IMR-90 (cell line): Measurements from ENCODE around the gene DYNLRB2. TPM values are rescaled to one million over a fixed set of nuclear protein-coding genes. Genes with fewer than 3 reads are reported as not detected.

Experiments used
- ATAC-seq: fragments of 200-7000 bp; cut with Tn5 transposase; 2 replicates; pipeline ENCODE4 v1.9.1; 2020; ENCODE audit warnings: low read depth, mild to moderate bottlenecking, moderate library complexity
- BruUV-seq: library from RNA; stranded (reverse); fragments of 400-500 nt; replicated peaks from 2 replicates; lab custom pipeline; 2021; lab: Mats Ljungman, UMichigan
- CTCF ChIA-PET: fragments of 300-600 bp; formaldehyde crosslinking; extraction: SDS; loops from one replicate; lab custom pipeline; 2021; ENCODE audit warnings: antibody characterized with exemption; lab: Yijun Ruan, JAX
- POLR2A ChIA-PET: fragments of 300-600 bp; sonication (Branson Sonifier 250); formaldehyde crosslinking; loops from one replicate; lab custom pipeline; 2022; ENCODE audit warnings: antibody characterized with exemption; ENCODE audit not compliant: unreplicated experiment; lab: Charles Lee
- DNase-seq: peaks from one replicate; pipeline ENCODE4 v3.0.0; 2013
- H2AFZ ChIP-seq: replicated peaks from 2 replicates; pipeline ENCODE3; 2013; ENCODE audit warnings: low read length, mild to moderate bottlenecking; ENCODE audit not compliant: poor library complexity
- H2AK5ac ChIP-seq: 2 replicates; pipeline ENCODE4 v1.6.1; 2013; ENCODE audit warnings: low read depth, low read length, inconsistent platforms
- H2AK9ac ChIP-seq: replicated peaks from 2 replicates; pipeline ENCODE3; 2013; ENCODE audit warnings: mild to moderate bottlenecking, low read depth, low read length, moderate library complexity; ENCODE audit not compliant: poor library complexity
- H2BK120ac ChIP-seq: 2 replicates; pipeline ENCODE4 v1.6.1; 2013; ENCODE audit warnings: low read depth, low read length, inconsistent platforms
- H2BK15ac ChIP-seq: 3 replicates; pipeline ENCODE4 v1.6.1; 2013; ENCODE audit warnings: low read depth, low read length, inconsistent platforms
- H2BK20ac ChIP-seq: 2 replicates; pipeline ENCODE4 v1.6.1; 2013; ENCODE audit warnings: low read depth, mild to moderate bottlenecking, inconsistent platforms, low read length, moderate library complexity
- H2BK5ac ChIP-seq: 2 replicates; pipeline ENCODE4 v1.6.1; 2013; ENCODE audit warnings: mild to moderate bottlenecking, low read depth, low read length, inconsistent platforms; ENCODE audit not compliant: poor library complexity, severe bottlenecking
- H3K14ac ChIP-seq: replicated peaks from 2 replicates; pipeline ENCODE4 v1.6.1; 2013; ENCODE audit warnings: low read depth, low read length, inconsistent platforms
- H3K18ac ChIP-seq: 2 replicates; pipeline ENCODE4 v1.6.1; 2013; ENCODE audit warnings: low read depth, low read length, control low read depth
- H3K23ac ChIP-seq: 2 replicates; pipeline ENCODE4 v1.6.1; 2013; ENCODE audit warnings: low read depth, low read length, inconsistent platforms
- H3K27ac ChIP-seq: 2 replicates; pipeline ENCODE4 v1.5.1; 2013; ENCODE audit warnings: mild to moderate bottlenecking, control low read depth, low read length; ENCODE audit not compliant: insufficient read depth
- H3K27me3 ChIP-seq: 2 replicates; pipeline ENCODE4 v1.6.1; 2013; ENCODE audit warnings: low read length; ENCODE audit not compliant: control insufficient read depth, insufficient read depth
- H3K36me3 ChIP-seq: 2 replicates; pipeline ENCODE4 v1.6.1; 2013; ENCODE audit warnings: low read length, mixed read lengths; ENCODE audit not compliant: control insufficient read depth, insufficient read depth
- H3K4ac ChIP-seq: 2 replicates; pipeline ENCODE4 v1.6.1; 2013; ENCODE audit warnings: low read depth, low read length, inconsistent platforms
- H3K4me1 ChIP-seq: 2 replicates; pipeline ENCODE4 v1.6.1; 2013; ENCODE audit warnings: low read length, mixed read lengths; ENCODE audit not compliant: control insufficient read depth, insufficient read depth
- H3K4me2 ChIP-seq: 2 replicates; pipeline ENCODE4 v1.6.1; 2013; ENCODE audit warnings: low read depth, mild to moderate bottlenecking, control low read depth, low read length, moderate library complexity
- H3K4me3 ChIP-seq: 2 replicates; pipeline ENCODE4 v1.5.1; 2013; ENCODE audit warnings: low read depth, mild to moderate bottlenecking, control low read depth, low read length, moderate library complexity; ENCODE audit not compliant: insufficient read depth
- H3K56ac ChIP-seq: 2 replicates; pipeline ENCODE4 v1.6.1; 2013; ENCODE audit warnings: low read length, inconsistent platforms; ENCODE audit not compliant: insufficient read depth; ENCODE audit errors: extremely low read depth
- H3K79me1 ChIP-seq, 2 experiments: 2 replicates each; pipeline ENCODE4 v1.6.1; 2013; ENCODE audit warnings: low read length in 2 of 2, inconsistent platforms in 1 of 2, low read depth in 1 of 2
- H3K9ac ChIP-seq: 2 replicates; pipeline ENCODE4 v1.6.1; 2013; ENCODE audit warnings: low read depth, low read length, control low read depth
- H3K9me1 ChIP-seq: 2 replicates; pipeline ENCODE4 v1.6.1; 2013; ENCODE audit warnings: low read length, inconsistent platforms; ENCODE audit not compliant: insufficient read depth
- H3K9me3 ChIP-seq: 2 replicates; pipeline ENCODE4 v1.6.1; 2013; ENCODE audit warnings: low read length; ENCODE audit not compliant: control insufficient read depth, insufficient read depth
- H4K20me1 ChIP-seq: 2 replicates; pipeline ENCODE4 v1.6.1; 2013; ENCODE audit warnings: low read length, inconsistent platforms; ENCODE audit not compliant: insufficient read depth
- H4K5ac ChIP-seq: 2 replicates; pipeline ENCODE4 v1.6.1; 2013; ENCODE audit warnings: mild to moderate bottlenecking, low read depth, low read length, control low read depth
- H4K8ac ChIP-seq, 2 experiments: 2 replicates each; pipeline ENCODE4 v1.6.1; 2013; ENCODE audit warnings: low read depth in 2 of 2, low read length in 2 of 2, control low read depth in 1 of 2, inconsistent platforms in 1 of 2
- H4K91ac ChIP-seq: 2 replicates; pipeline ENCODE4 v1.6.1; 2013; ENCODE audit warnings: low read depth, low read length, inconsistent platforms; ENCODE audit not compliant: insufficient read depth
- CEBPB ChIP-seq: IDR thresholded peaks from 2 replicates; pipeline ENCODE4 v1.6.1; 2012; ENCODE audit warnings: low read depth, low read length, improper control_type of control experiment
- CHD1 ChIP-seq: IDR thresholded peaks from 2 replicates; pipeline ENCODE4 v1.6.1; 2012; ENCODE audit warnings: low read depth, low read length, improper control_type of control experiment
- FOS ChIP-seq: fragments of 150-350 bp; IDR thresholded peaks from 2 replicates; pipeline ENCODE4 v1.6.1; 2016; ENCODE audit warnings: low read depth, low read length
- MAFK ChIP-seq: IDR thresholded peaks from 2 replicates; pipeline ENCODE4 v1.6.1; 2012; ENCODE audit warnings: low read depth, low read length, improper control_type of control experiment
- MAZ ChIP-seq: IDR thresholded peaks from 2 replicates; pipeline ENCODE4 v1.6.1; 2012; ENCODE audit warnings: low read depth, mild to moderate bottlenecking, low read length, improper control_type of control experiment, moderate library complexity, borderline replicate concordance
- MXI1 ChIP-seq: IDR thresholded peaks from 2 replicates; pipeline ENCODE4 v1.6.1; 2012; ENCODE audit warnings: low read depth, mild to moderate bottlenecking, low read length, moderate library complexity, borderline replicate concordance
- NFE2L2 ChIP-seq: fragments of 150-350 bp; IDR thresholded peaks from 2 replicates; pipeline ENCODE4 v1.6.1; 2016; ENCODE audit warnings: low read depth, mild to moderate bottlenecking, low read length
- RAD21 ChIP-seq: IDR thresholded peaks from 2 replicates; pipeline ENCODE4 v1.6.1; 2012; ENCODE audit warnings: low read length, improper control_type of control experiment
- RCOR1 ChIP-seq: IDR thresholded peaks from 2 replicates; pipeline ENCODE4 v1.6.1; 2012; ENCODE audit warnings: mild to moderate bottlenecking, low read length, improper control_type of control experiment; ENCODE audit not compliant: insufficient replicate concordance
- RFX5 ChIP-seq: IDR thresholded peaks from 2 replicates; pipeline ENCODE4 v1.8.0; 2012; ENCODE audit warnings: low read depth, mild to moderate bottlenecking, low read length, moderate library complexity
- SMC3 ChIP-seq: fragments of 150-350 bp; IDR thresholded peaks from 2 replicates; pipeline ENCODE4 v1.6.1; 2016; ENCODE audit warnings: low read depth, mild to moderate bottlenecking, antibody characterized with exemption, low read length, moderate library complexity
- WGBS, 2 experiments: methylation state at CpG; one replicate each; pipeline versions ENCODE4 v1.1.5 to v1.1.7; 2013; ENCODE audit warnings: missing lambda C conversion rate in 2 of 2; ENCODE audit not compliant: insufficient read length in 1 of 2; ENCODE audit errors: extremely low coverage in 2 of 2; 5-methylcytosine and 5-hydroxymethylcytosine counted together
- dilution Hi-C: fragments of 300-500 bp; cut with HindIII; formaldehyde crosslinking; loops from one replicate; pipeline ENCODE4 v1.14.3; 2018; ENCODE audit warnings: low sequenced_read_pairs; ENCODE audit not compliant: unreplicated experiment
- in situ Hi-C: fragments of 300-500 bp; cut with MboI; formaldehyde crosslinking; loops from 3 replicates; pipeline ENCODE4 v1.14.3; 2019; ENCODE audit warnings: low sequenced_read_pairs, inconsistent platforms, mixed read lengths
- intact Hi-C: fragments of 100-400 bp; cut with micrococcal nuclease; formaldehyde crosslinking; loops from 2 replicates; pipeline ENCODE4 v1.10.0; 2022
- polyA plus RNA-seq, 3 experiments: library from polyadenylated mRNA; depleted of rRNA; stranded (reverse); fragments of >200 nt; gene quantifications; 2 replicates each; pipeline ENCODE4 v1.2.3, GENCODE V29; 2012; ENCODE audit warnings: low replicate concordance in 1 of 3
- total RNA-seq: library from RNA; depleted of rRNA; stranded (reverse); fragments of >200 nt; gene quantifications from 2 replicates; pipeline ENCODE4 v1.2.3, GENCODE V29; 2012
- TF ChIP-seq, protein P1 (sequence below): fragments of 150-350 bp; IDR thresholded peaks from 2 replicates; pipeline ENCODE4 v1.6.1; 2016; ENCODE audit warnings: low read depth, mild to moderate bottlenecking, low read length, moderate library complexity, borderline replicate concordance

Gene DYNLRB2
- total and polyA plus RNA-seq, 2 of the 4 experiments (the other 2 are of a cell fraction), result not detected

DNA sequence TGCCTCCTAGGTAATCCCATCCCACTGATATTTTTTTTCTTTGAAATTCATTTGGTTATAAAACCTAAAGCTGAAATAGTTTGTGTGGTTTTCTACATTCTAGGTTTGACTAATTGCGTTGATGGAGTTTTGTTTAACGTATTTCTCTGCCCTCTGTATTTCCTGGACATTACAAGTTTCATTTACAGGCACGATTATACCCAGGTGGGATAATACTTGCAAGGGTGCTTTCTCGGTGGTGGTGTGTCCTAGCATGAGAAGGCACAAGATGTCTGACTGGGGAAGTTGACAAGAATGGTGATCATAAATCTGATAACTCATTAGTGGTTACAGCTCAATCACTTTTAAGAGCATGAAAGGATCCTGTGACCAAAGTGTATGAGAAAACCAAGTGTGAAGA is 45.0 kb downstream of the DYNLRB2 start:
- Histone ChIP-seq H3K9me1 (no peaks in the 10 kb centered on the region), H3K9me3 (no peaks in the 10 kb centered on the region; the same call in 1 of the 2 replicates), H4K8ac (no peak overlapping the region), H2BK5ac (no peak overlapping the region), H2AK5ac (no peak overlapping the region), H3K4me2 (no peak overlapping the region), H3K4me1 (no peaks in the 10 kb centered on the region; the same call in 1 of the 2 replicates), H3K36me3 (no peaks in the 10 kb centered on the region), H3K23ac (no peak overlapping the region), H3K14ac (no peak overlapping the region), H4K5ac (no peak overlapping the region), H3K18ac (no peak overlapping the region), H3K27ac (no peak overlapping the region), H3K56ac (no peak overlapping the region), H2AK9ac (no peak overlapping the region), H2BK15ac (no peak overlapping the region), H3K9ac (no peak overlapping the region), H2AFZ (no peak overlapping the region), H2BK20ac (no peak overlapping the region), H3K4ac (no peak overlapping the region), H3K27me3 (no peaks in the 10 kb centered on the region), H4K91ac (no peak overlapping the region), H4K20me1 (no peaks in the 10 kb centered on the region), H3K4me3 (no peak overlapping the region), H2BK120ac (no peak overlapping the region), H3K79me1 (no peaks in the 10 kb centered on the region)
- DNase-seq, result no peak
- in situ Hi-C loops, result no loop called here
- ChIA-PET CTCF (no interaction called here), POLR2A (no interaction called here)
- ATAC-seq, result no peak
- TF ChIP-seq RCOR1, result no peak
- TF ChIP-seq MXI1, result no peak
- TF ChIP-seq RFX5, result no peak
- TF ChIP-seq NFE2L2, result no peak
- TF ChIP-seq SMC3, result no peak
- no peak for TF ChIP-seq CHD1
- no peak for TF ChIP-seq MAFK
- no peak for TF ChIP-seq MAZ
- no peak for TF ChIP-seq FOS
- TF ChIP-seq, protein P1, sequence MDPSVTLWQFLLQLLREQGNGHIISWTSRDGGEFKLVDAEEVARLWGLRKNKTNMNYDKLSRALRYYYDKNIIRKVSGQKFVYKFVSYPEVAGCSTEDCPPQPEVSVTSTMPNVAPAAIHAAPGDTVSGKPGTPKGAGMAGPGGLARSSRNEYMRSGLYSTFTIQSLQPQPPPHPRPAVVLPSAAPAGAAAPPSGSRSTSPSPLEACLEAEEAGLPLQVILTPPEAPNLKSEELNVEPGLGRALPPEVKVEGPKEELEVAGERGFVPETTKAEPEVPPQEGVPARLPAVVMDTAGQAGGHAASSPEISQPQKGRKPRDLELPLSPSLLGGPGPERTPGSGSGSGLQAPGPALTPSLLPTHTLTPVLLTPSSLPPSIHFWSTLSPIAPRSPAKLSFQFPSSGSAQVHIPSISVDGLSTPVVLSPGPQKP, result no peak
- TF ChIP-seq CEBPB, result no peak
- no peak for TF ChIP-seq RAD21
- intact Hi-C loops, result no loop called here
- dilution Hi-C loops, result no loop called here
- 79% methylated on average over 2 of the region's 4 CpGs; no CpG with 5 or more reads in 1 of the 2 experiments for WGBS, 2 experiments
- BruUV-seq, result no TSS peak
